ENCODE measurements around the gene TMPRSS5. TPM values are rescaled to one million over a fixed set of nuclear protein-coding genes. Genes with fewer than 3 reads are reported as not detected.
A peak's percentile ranks its signal among the peaks of the same experiment; 100 is the strongest.

The TMPRSS5 gene
- total RNA-seq, 1 experiment from 2014 or later = 1.5 TPM

DNA sequence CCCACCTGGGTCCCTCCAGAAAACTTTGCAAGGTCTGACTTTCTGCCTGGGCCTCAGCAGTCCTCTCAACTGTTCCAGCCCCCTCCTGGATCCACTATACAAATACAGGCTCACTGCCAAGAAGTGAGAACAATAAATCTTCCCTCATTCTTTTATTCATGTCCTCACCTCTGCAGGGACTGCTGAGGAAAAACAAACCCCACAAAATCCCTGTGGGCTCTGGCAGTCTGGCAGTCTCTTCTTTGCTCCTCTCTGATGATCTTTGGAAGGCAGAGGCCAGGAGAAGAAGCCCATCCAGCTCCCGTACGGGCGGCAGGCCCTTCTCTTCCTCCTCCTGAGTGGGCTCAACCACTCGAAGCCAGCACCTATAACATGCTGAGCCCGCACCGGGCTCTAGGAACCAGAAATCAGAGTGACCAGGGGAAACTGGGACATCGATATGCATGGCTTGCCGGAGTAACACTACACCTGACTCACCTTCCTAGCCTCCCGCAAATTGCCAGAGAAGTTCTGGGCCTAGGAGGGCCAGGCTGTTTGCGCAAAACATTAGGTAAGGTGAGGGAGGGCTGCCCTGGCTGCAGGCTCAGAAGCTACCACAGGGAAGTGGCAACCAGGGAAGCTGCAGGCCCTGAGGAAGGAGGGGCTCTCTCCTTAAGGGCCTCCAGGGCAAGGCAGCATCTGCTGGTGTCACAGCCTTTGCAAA is 24.2 kb downstream of the TMPRSS5 start:
- intact Hi-C loops (cut with micrococcal nuclease; ENCODE audit: unreplicated experiment) = no loop called here

DNA sequence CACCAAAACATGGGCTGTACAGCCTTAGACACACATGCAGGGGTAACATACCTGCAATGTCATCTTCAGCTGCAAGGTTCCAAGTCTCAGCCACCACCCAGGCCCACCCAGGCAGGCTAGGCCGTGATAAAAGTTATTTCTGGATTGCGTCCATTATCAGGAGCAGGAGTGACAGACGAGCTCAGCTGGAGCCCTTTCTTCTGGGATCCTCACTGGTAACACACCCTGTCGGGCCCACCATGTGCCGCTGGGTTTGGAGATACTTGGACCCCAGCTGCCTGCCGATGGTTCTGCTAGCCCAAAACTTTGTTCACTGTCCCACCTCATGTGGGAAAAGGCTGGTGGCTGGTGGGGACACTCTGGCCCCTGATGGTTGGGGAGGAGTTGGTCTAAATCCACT is 24.8 kb downstream of the TMPRSS5 start:
- peaks cover 9% of the 10 kb centered on the region for H3K4me1 ChIP-seq (ENCODE audit: insufficient read depth, low read length, poor library complexity, severe bottlenecking)
- ChIA-PET CTCF (no interaction called here), POLR2A (ENCODE audit: low non-redundant PET) (no interaction called here)

More for the DNA sequence above, 24.2 kb downstream of the TMPRSS5 start:
- H3K4me1 ChIP-seq (ENCODE audit: insufficient read depth, low read length, poor library complexity, severe bottlenecking) = peaks cover 9% of the 10 kb centered on the region
- no peaks in the 10 kb centered on the region for H3K9me3 ChIP-seq (ENCODE audit: low read depth, low read length, poor library complexity, severe bottlenecking)
- no peak overlapping the region for H3K4me3 ChIP-seq (ENCODE audit: low read depth, low read length, poor library complexity, severe bottlenecking)
- no peaks in the 10 kb centered on the region for H3K27me3 ChIP-seq (replicated peaks; ENCODE audit: insufficient read depth, low read depth, low read length, poor library complexity)
- ChIA-PET CTCF (no interaction called here), POLR2A (ENCODE audit: low non-redundant PET) (no interaction called here)
- peak; percentile 62 for DNase-seq (ENCODE audit: low spot score)
- H3K36me3 ChIP-seq (ENCODE audit: insufficient read depth, low read length, poor library complexity, severe bottlenecking) = no peaks in the 10 kb centered on the region
- TF ChIP-seq, protein P1, sequence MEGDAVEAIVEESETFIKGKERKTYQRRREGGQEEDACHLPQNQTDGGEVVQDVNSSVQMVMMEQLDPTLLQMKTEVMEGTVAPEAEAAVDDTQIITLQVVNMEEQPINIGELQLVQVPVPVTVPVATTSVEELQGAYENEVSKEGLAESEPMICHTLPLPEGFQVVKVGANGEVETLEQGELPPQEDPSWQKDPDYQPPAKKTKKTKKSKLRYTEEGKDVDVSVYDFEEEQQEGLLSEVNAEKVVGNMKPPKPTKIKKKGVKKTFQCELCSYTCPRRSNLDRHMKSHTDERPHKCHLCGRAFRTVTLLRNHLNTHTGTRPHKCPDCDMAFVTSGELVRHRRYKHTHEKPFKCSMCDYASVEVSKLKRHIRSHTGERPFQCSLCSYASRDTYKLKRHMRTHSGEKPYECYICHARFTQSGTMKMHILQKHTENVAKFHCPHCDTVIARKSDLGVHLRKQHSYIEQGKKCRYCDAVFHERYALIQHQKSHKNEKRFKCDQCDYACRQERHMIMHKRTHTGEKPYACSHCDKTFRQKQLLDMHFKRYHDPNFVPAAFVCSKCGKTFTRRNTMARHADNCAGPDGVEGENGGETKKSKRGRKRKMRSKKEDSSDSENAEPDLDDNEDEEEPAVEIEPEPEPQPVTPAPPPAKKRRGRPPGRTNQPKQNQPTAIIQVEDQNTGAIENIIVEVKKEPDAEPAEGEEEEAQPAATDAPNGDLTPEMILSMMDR (conservative IDR thresholded peaks at IDR 0.05; ENCODE audit: low read depth, low read length) = no peak
- TF ChIP-seq EZH2 (IDR thresholded peaks at IDR 0.05; ENCODE audit: borderline replicate concordance, low read depth, low read length, poor library complexity, severe bottlenecking) = no peak
- no TSS peak for BruUV-seq (replicated peaks)
- no peak overlapping the region for H3K27ac ChIP-seq (ENCODE audit: low read depth, low read length, poor library complexity, severe bottlenecking)

DNA sequence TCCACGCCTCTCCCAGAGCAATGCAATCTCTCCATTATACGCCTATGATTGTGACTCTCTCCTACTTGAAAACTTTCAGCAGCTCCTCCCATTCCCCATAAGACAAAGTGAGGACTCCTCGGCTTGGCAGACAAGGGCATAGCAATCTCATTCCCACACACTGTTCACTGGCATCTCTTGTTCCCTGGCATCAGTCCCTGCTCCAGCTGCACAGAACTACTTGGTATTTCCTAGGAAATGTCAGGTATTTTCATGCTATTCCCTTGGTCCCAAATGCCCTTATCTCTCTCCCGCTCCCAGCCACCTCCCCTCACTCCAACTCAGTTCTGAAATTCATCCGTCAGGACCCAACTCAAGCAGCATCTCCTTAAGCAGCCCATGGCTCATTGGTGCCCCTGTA is 28.4 kb downstream of the TMPRSS5 start:
- H3K27ac ChIP-seq (ENCODE audit: low read depth, low read length, poor library complexity, severe bottlenecking) = no peak overlapping the region
- TF ChIP-seq, protein P1 (conservative IDR thresholded peaks at IDR 0.05; ENCODE audit: low read depth, low read length) = no peak
- TF ChIP-seq EZH2 (IDR thresholded peaks at IDR 0.05; ENCODE audit: borderline replicate concordance, low read depth, low read length, poor library complexity, severe bottlenecking) = no peak
- H3K36me3 ChIP-seq (ENCODE audit: insufficient read depth, low read length, poor library complexity, severe bottlenecking) = no peaks in the 10 kb centered on the region
- intact Hi-C loops (cut with micrococcal nuclease; ENCODE audit: unreplicated experiment) = no loop called here
- no peaks in the 10 kb centered on the region for H3K27me3 ChIP-seq (replicated peaks; ENCODE audit: insufficient read depth, low read depth, low read length, poor library complexity)
- ChIA-PET POLR2A (ENCODE audit: low non-redundant PET) (no interaction called here), CTCF (no interaction called here)
- DNase-seq (ENCODE audit: low spot score) = no peak
- H3K4me1 ChIP-seq (ENCODE audit: insufficient read depth, low read length, poor library complexity, severe bottlenecking) = peaks cover 9% of the 10 kb centered on the region
- no peaks in the 10 kb centered on the region for H3K9me3 ChIP-seq (ENCODE audit: low read depth, low read length, poor library complexity, severe bottlenecking)
- BruUV-seq (replicated peaks) = no TSS peak
- no peak overlapping the region for H3K4me3 ChIP-seq (ENCODE audit: low read depth, low read length, poor library complexity, severe bottlenecking)

More for the DNA sequence above, 24.8 kb downstream of the TMPRSS5 start:
- DNase-seq (ENCODE audit: low spot score) = no peak
- intact Hi-C loops (cut with micrococcal nuclease; ENCODE audit: unreplicated experiment) = no loop called here
- no TSS peak for BruUV-seq (replicated peaks)
- Histone ChIP-seq H3K9me3 (ENCODE audit: low read depth, low read length, poor library complexity, severe bottlenecking) (no peaks in the 10 kb centered on the region), H3K27ac (ENCODE audit: low read depth, low read length, poor library complexity, severe bottlenecking) (no peak overlapping the region), H3K27me3 (replicated peaks; ENCODE audit: insufficient read depth, low read depth, low read length, poor library complexity) (no peaks in the 10 kb centered on the region), H3K36me3 (ENCODE audit: insufficient read depth, low read length, poor library complexity, severe bottlenecking) (no peaks in the 10 kb centered on the region), H3K4me3 (ENCODE audit: low read depth, low read length, poor library complexity, severe bottlenecking) (no peak overlapping the region)
- TF ChIP-seq EZH2 (IDR thresholded peaks at IDR 0.05; ENCODE audit: borderline replicate concordance, low read depth, low read length, poor library complexity, severe bottlenecking) = no peak

DNA sequence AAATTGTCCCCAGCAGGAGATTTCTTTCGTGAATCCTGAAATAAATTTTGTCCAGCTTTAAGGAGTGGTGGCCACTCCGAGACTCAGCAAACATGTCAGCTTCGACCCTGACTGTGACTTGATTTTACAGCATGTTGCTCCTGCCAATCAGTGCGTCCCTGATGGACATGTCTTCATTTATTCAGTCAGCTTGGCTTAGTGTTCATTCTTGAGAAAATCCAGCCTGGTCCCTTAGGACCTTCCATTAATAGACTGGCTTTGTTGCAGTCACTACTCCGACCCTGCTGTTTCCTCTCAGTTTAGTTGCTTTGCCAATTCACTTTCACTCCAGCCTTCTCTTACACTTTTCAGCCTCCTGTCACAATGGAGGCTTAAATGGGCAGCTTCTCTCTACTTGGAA is 30.5 kb downstream of the TMPRSS5 start:
- Histone ChIP-seq H3K36me3 (ENCODE audit: insufficient read depth, low read length, poor library complexity, severe bottlenecking) (no peaks in the 10 kb centered on the region), H3K27me3 (replicated peaks; ENCODE audit: insufficient read depth, low read depth, low read length, poor library complexity) (no peaks in the 10 kb centered on the region), H3K4me1 (ENCODE audit: insufficient read depth, low read length, poor library complexity, severe bottlenecking) (no peaks in the 10 kb centered on the region), H3K27ac (ENCODE audit: low read depth, low read length, poor library complexity, severe bottlenecking) (no peak overlapping the region), H3K9me3 (ENCODE audit: low read depth, low read length, poor library complexity, severe bottlenecking) (no peaks in the 10 kb centered on the region), H3K4me3 (ENCODE audit: low read depth, low read length, poor library complexity, severe bottlenecking) (no peak overlapping the region)
- intact Hi-C loops (cut with micrococcal nuclease; ENCODE audit: unreplicated experiment) = no loop called here
- DNase-seq (ENCODE audit: low spot score) = no peak
- BruUV-seq (replicated peaks) = no TSS peak
- no peak for TF ChIP-seq EZH2 (IDR thresholded peaks at IDR 0.05; ENCODE audit: borderline replicate concordance, low read depth, low read length, poor library complexity, severe bottlenecking)
- ChIA-PET CTCF (interaction anchor here (0.7 kb wide), 1 partner anchor 332 kb away, joined by 3 read pairs; no protein-coding TSS in a partner anchor), POLR2A (ENCODE audit: low non-redundant PET) (no interaction called here)

Measured in A673 (cell line).